ENCODE measurements around the gene CHERP.

CHERP gene

GRCh38 chr19:16470911-16471811 lies 71.1 kb downstream of the CHERP start:
- peak in 2 of 6 experiments; percentile 32 to 44 for DNase-seq

DNA sequence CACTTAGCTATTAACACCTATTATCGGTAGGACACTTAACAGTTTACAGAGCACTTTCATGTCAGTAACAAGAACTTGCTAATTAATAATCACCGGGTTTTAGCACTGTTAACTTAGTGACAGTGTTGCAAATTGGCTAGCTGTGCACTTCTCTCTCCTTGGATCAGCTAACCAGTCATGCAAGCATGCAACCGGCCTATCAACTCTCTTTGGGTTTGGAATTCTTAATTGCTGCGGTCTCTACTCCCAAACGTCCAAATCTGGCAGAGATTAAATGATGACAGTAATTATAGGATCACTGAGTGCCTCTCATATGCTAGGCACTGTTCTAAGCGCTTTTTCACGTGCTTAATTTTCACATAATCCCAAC lies 71.7 kb downstream of the CHERP start:
- no peak for DNase-seq

Data from stimulated activated naive CD4-positive, alpha-beta T cell (primary cell).